Osteoblast (primary cell): Measurements from ENCODE around the gene ALPG. TPM values are rescaled to one million over a fixed set of nuclear protein-coding genes. Genes with fewer than 3 reads are reported as not detected.
"Not testable (repeated sequence)": the region's sequence is repeated elsewhere in the genome, so short reads cannot be mapped to it uniquely, and the experiment has no call there.

Source experiments
- DNase-seq: peaks from one replicate; pipeline ENCODE4 v3.0.0; 2011; ENCODE audit warnings: low spot score, mixed read lengths; ENCODE audit not compliant: insufficient read length; ENCODE audit errors: missing footprints
- H2AFZ ChIP-seq: 2 replicates; pipeline ENCODE4 v1.6.0; 2011; ENCODE audit warnings: mild to moderate bottlenecking, low read length
- H3K27ac ChIP-seq: 2 replicates; pipeline ENCODE4 v1.5.1; 2011; ENCODE audit warnings: mild to moderate bottlenecking, low read depth, low read length, moderate library complexity
- H3K27me3 ChIP-seq: 2 replicates; pipeline ENCODE4 v1.6.0; 2012; ENCODE audit warnings: mild to moderate bottlenecking, control low read depth, inconsistent platforms, low read length, moderate library complexity; ENCODE audit not compliant: insufficient read depth
- H3K36me3 ChIP-seq: 2 replicates; pipeline ENCODE4 v1.5.1; 2011; ENCODE audit warnings: mild to moderate bottlenecking, low read length, control low read depth, moderate library complexity; ENCODE audit not compliant: insufficient read depth
- H3K4me1 ChIP-seq: 2 replicates; pipeline ENCODE4 v1.5.1; 2011; ENCODE audit warnings: mild to moderate bottlenecking, low read length, control low read depth, moderate library complexity; ENCODE audit not compliant: insufficient read depth
- H3K4me2 ChIP-seq: 2 replicates; pipeline ENCODE4 v1.6.0; 2011; ENCODE audit warnings: mild to moderate bottlenecking, low read length; ENCODE audit not compliant: insufficient read depth
- H3K4me3 ChIP-seq: fragments of 200-600 bp; sonication (generic); 3 replicates; pipeline ENCODE4 v1.5.1; 2012; ENCODE audit warnings: mild to moderate bottlenecking, low read length, inconsistent platforms; ENCODE audit not compliant: insufficient read depth
- H3K79me2 ChIP-seq: 2 replicates; pipeline ENCODE4 v1.6.0; 2012; ENCODE audit warnings: mild to moderate bottlenecking, low read length, control low read depth, inconsistent platforms; ENCODE audit not compliant: insufficient read depth
- H3K9me3 ChIP-seq: 2 replicates; pipeline ENCODE4 v1.5.1; 2011; ENCODE audit warnings: low read depth, low read length, control low read depth
- H4K20me1 ChIP-seq: 2 replicates; pipeline ENCODE4 v1.6.0; 2012; ENCODE audit warnings: mild to moderate bottlenecking, low read length, control low read depth; ENCODE audit not compliant: insufficient read depth
- CTCF ChIP-seq: IDR thresholded peaks from 2 replicates; pipeline ENCODE4 v1.5.1; 2011; ENCODE audit warnings: mild to moderate bottlenecking, low read depth, low read length, moderate library complexity; ENCODE audit errors: extremely low read depth
- total RNA-seq: library from RNA; depleted of rRNA; stranded (reverse); fragments of >200 nt; gene quantifications from 2 replicates; pipeline ENCODE4 v1.2.3, GENCODE V29; 2012

Gene ALPG
- total RNA-seq, 1 donor, result not detected

DNA sequence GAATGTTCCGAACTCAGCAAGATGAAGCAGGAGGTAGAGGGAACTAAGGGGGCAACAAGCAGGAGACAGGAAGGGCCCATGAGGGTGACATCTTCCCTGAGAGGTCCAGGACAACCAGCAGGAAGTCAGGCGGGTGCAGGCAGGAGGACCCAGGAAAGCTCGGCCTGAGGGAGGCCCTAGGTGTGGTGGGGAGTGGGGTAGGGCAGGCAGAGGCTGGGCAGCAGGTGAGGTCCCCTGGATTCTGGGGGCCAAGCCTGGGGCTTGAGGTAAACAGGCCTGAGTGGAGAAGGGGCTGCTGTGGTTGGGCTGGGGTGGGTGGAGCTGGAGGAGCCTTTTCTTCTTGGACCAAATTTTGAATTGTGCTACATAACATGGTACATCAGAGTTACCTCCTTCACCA is 4.1 kb upstream of the ALPG start:
- H3K9me3 ChIP-seq, result no peaks in the 10 kb centered on the region

DNA sequence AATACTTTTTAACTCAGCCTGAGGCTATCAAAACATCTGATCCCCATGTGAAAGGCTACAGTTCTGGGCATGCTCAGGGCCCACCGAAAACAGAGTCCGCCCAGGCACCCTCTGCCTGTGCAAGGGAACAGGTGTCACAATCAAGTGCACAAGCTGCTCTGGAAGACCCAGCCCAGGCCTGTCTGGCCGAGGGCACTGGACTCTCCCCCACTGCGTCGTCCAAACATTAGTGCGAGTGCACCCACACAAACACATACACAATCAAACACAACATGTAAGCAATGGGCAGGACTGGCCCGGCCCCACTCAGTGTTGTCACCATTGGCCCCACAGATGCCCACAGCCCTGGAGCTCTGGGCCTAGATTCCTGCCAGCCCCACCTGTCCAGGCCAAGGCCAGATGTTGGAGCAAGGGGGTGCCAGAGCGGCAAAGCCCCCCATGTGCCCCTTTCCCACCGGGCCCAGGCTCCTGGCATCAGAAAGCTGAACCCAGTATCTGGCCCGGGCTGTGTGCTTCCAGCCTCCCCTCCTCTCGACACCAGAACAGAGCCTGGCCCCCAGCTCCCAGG is 617 bp upstream of the ALPG start:
- H3K27ac ChIP-seq, result no peak overlapping the region
- peaks cover 4% of the 10 kb centered on the region for H3K27me3 ChIP-seq
- H3K4me1 ChIP-seq, result no peaks in the 10 kb centered on the region
- H3K4me2 ChIP-seq, result no peak overlapping the region
- no peak overlapping the region for H2AFZ ChIP-seq
- H3K36me3 ChIP-seq, result no peaks in the 10 kb centered on the region
- no peaks in the 10 kb centered on the region for H3K9me3 ChIP-seq
- H3K79me2 ChIP-seq, result no peaks in the 10 kb centered on the region
- DNase-seq, result no peak
- H3K4me3 ChIP-seq, result no peak overlapping the region
- no peaks in the 10 kb centered on the region for H4K20me1 ChIP-seq
- TF ChIP-seq CTCF, result no peak

More for the DNA sequence above, 4.1 kb upstream of the ALPG start:
- H3K27me3 ChIP-seq, result peaks cover 4% of the 10 kb centered on the region
- H3K4me3 ChIP-seq, result no peak overlapping the region
- no peaks in the 10 kb centered on the region for H3K79me2 ChIP-seq
- no peaks in the 10 kb centered on the region for H3K36me3 ChIP-seq
- no peak for DNase-seq
- H4K20me1 ChIP-seq, result no peaks in the 10 kb centered on the region
- H2AFZ ChIP-seq, result no peak overlapping the region
- H3K27ac ChIP-seq, result no peak overlapping the region
- H3K4me1 ChIP-seq, result no peaks in the 10 kb centered on the region
- no peak overlapping the region for H3K4me2 ChIP-seq
- TF ChIP-seq CTCF, result no peak

DNA sequence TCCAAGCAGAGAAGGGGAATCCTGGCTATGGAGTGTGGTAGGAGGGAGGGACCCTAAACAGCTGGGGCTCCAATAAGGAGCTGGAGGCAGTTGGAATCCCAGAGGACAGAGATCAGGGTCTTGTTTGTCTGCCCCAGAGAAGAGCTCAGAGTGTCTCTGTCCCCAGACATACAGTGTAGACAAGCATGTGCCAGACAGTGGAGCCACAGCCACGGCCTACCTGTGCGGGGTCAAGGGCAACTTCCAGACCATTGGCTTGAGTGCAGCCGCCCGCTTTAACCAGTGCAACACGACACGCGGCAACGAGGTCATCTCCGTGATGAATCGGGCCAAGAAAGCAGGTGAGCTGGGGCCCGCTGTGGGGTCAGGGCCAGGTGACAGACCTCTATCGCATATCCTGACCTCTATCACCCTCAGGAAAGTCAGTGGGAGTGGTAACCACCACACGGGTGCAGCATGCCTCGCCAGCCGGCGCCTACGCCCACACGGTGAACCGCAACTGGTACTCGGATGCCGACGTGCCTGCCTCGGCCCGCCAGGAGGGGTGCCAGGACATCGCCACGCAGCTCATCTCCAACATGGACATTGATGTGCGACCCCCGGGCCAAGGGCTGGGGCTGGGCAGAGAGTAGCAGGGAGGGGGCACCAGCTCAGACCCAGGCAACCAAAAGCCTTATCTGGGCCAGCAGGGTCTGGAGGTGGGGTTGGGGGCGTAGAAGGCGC is 945 bp downstream of the ALPG start:
- not testable (repeated sequence) for H3K4me2 ChIP-seq, H3K27ac ChIP-seq, H3K27me3 ChIP-seq, H3K4me3 ChIP-seq, H3K79me2 ChIP-seq, H3K36me3 ChIP-seq, H2AFZ ChIP-seq, H3K9me3 ChIP-seq, H4K20me1 ChIP-seq, H3K4me1 ChIP-seq
- peak; percentile 65 for DNase-seq

GRCh38 chr2:232408269-232408668 is 1.6 kb downstream of the ALPG start:
- H3K27ac ChIP-seq, DNase-seq, H3K27me3 ChIP-seq, H3K4me2 ChIP-seq, H4K20me1 ChIP-seq, H3K4me3 ChIP-seq, H3K4me1 ChIP-seq, H2AFZ ChIP-seq, H3K9me3 ChIP-seq, H3K79me2 ChIP-seq, H3K36me3 ChIP-seq: not testable (repeated sequence)

DNA sequence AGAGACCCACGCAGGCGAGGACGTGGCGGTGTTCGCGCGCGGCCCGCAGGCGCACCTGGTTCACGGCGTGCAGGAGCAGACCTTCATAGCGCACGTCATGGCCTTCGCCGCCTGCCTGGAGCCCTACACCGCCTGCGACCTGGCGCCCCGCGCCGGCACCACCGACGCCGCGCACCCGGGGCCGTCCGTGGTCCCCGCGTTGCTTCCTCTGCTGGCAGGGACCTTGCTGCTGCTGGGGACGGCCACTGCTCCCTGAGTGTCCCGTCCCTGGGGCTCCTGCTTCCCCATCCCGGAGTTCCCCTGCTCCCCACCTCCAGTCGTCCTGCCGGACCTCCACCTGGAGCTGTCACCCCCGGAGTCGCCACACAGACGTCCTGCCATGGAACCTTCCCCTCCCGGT is 3.0 kb downstream of the ALPG start:
- not testable (repeated sequence) for H3K9me3 ChIP-seq, H4K20me1 ChIP-seq, H3K79me2 ChIP-seq, H2AFZ ChIP-seq, H3K27ac ChIP-seq, H3K4me3 ChIP-seq, H3K36me3 ChIP-seq, H3K4me1 ChIP-seq, H3K4me2 ChIP-seq
- peak; percentile 46 for DNase-seq
- peaks cover 18% of the 10 kb centered on the region for H3K27me3 ChIP-seq
